ENCODE results near the gene MCTP2.

The MCTP2 gene

GRCh38 chr15:94400526-94401298, 169.4 kb downstream of the MCTP2 start:
- POLR2A ChIA-PET = interaction anchor here (0.6 kb wide), 1 partner anchor 9 kb away, joined by 3 read pairs; no protein-coding TSS in a partner anchor
- no peaks in the 10 kb centered on the region for H3K36me3 ChIP-seq (ENCODE audit: control insufficient read depth in 2 of 2, insufficient read depth in 1 of 2, low read length in 2 of 2)
- no peak overlapping the region for H3K4me3 ChIP-seq (ENCODE audit: low read depth, low read length)
- peaks cover 3% of the 10 kb centered on the region; the same call in 1 of the 2 replicates for H3K4me1 ChIP-seq (ENCODE audit: control insufficient read depth, insufficient read depth, low read length)
- no peak for TF ChIP-seq ZNF510 (tag by site-specific recombination; IDR thresholded peaks at IDR 0.05; ENCODE audit: insufficient replicate concordance)
- no peak for TF ChIP-seq SALL2 (tag by site-specific recombination; IDR thresholded peaks at IDR 0.05; ENCODE audit: borderline replicate concordance)
- no peak for TF ChIP-seq ATF2 (tag by site-specific recombination; IDR thresholded peaks at IDR 0.05; ENCODE audit: low read depth)
- TF ChIP-seq SP7 (tag by site-specific recombination; IDR thresholded peaks at IDR 0.05) = no peak
- no peak for TF ChIP-seq ZNF37A (tag by site-specific recombination; IDR thresholded peaks at IDR 0.05)
- TF ChIP-seq ZNF692 (tag by site-specific recombination; IDR thresholded peaks at IDR 0.05) = no peak
- no peak for TF ChIP-seq PRDM2 (tag by site-specific recombination; IDR thresholded peaks at IDR 0.05; ENCODE audit: borderline replicate concordance)
- TF ChIP-seq ZNF24 (tag by site-specific recombination; IDR thresholded peaks at IDR 0.05) = no peak
- no peak for TF ChIP-seq ZNF202 (tag by site-specific recombination; IDR thresholded peaks at IDR 0.05; ENCODE audit: borderline replicate concordance)
- H3K9me3 ChIP-seq (ENCODE audit: control insufficient read depth, insufficient read depth, low read depth, low read length) = no peaks in the 10 kb centered on the region
- CTCF ChIA-PET = no interaction called here
- no peak overlapping the region for H3K27ac ChIP-seq (ENCODE audit: extremely low read depth, low read depth, low read length)

- no peaks in the 10 kb centered on the region for H3K9me3 ChIP-seq (ENCODE audit: control insufficient read depth, insufficient read depth, low read depth, low read length)
- H3K4me3 ChIP-seq (ENCODE audit: low read depth, low read length) = no peak overlapping the region
- no peak overlapping the region for H3K27ac ChIP-seq (ENCODE audit: extremely low read depth, low read depth, low read length)
- no peaks in the 10 kb centered on the region for H3K4me1 ChIP-seq (ENCODE audit: control insufficient read depth, insufficient read depth, low read length)
- ChIA-PET CTCF (interaction anchor here (0.6 kb wide), 1 partner anchor 618 kb away, joined by 3 read pairs; no protein-coding TSS in a partner anchor), POLR2A (no interaction called here)
- no peaks in the 10 kb centered on the region for H3K36me3 ChIP-seq (ENCODE audit: control insufficient read depth in 2 of 2, insufficient read depth in 1 of 2, low read length in 2 of 2)
- TF ChIP-seq ZNF302 (tag by site-specific recombination; IDR thresholded peaks at IDR 0.05; ENCODE audit: low read depth) = no peak
- no peak for TF ChIP-seq KLF17 (tag by site-specific recombination; IDR thresholded peaks at IDR 0.05)
- no peak for TF ChIP-seq ZNF280D (tag by site-specific recombination; IDR thresholded peaks at IDR 0.05)
- no peak for TF ChIP-seq ZBTB44 (tag by site-specific recombination; IDR thresholded peaks at IDR 0.05)
- TF ChIP-seq YY2 (tag by site-specific recombination; IDR thresholded peaks at IDR 0.05) = no peak
- TF ChIP-seq ZNF121 (tag by site-specific recombination; IDR thresholded peaks at IDR 0.05) = no peak
- TF ChIP-seq ZNF174 (tag by site-specific recombination; IDR thresholded peaks at IDR 0.05) = no peak
- no peak for TF ChIP-seq ZNF549 (tag by site-specific recombination; IDR thresholded peaks at IDR 0.05)
- no peak for TF ChIP-seq ZBTB48 (tag by site-specific recombination; IDR thresholded peaks at IDR 0.05)
Observed at GRCh38 chr15:94403331-94403730, 172.0 kb downstream of the MCTP2 start.
